CD4-positive, alpha-beta T cell (primary cell): ENCODE measurements around the gene ELANE. TPM values are rescaled to one million over a fixed set of nuclear protein-coding genes. Genes with fewer than 3 reads are reported as not detected.

ENCODE experiments used
- ATAC-seq: fragments of 200-7000 bp; cut with Tn5 transposase; one replicate; pipeline ENCODE4 v1.10.0; 2022; ENCODE audit warnings: mild to moderate bottlenecking; ENCODE audit not compliant: poor library complexity
- CTCF ChIA-PET: fragments of 350-600 bp; sonication (Branson Sonifier 250); formaldehyde crosslinking; loops from one replicate; lab custom pipeline; 2021; ENCODE audit warnings: antibody characterized with exemption, inconsistent platforms; lab: Charles Lee
- POLR2A ChIA-PET: fragments of 350-600 bp; sonication (Branson Sonifier 250); formaldehyde crosslinking; loops from one replicate; lab custom pipeline; 2021; ENCODE audit warnings: antibody characterized with exemption, inconsistent platforms; lab: Charles Lee
- DNase-seq, 14 experiments: peaks; one replicate each; pipeline ENCODE4 v3.0.0-alpha.2; 2013 to 2020; ENCODE audit warnings: mixed read lengths in 2 of 14
- H3K27ac ChIP-seq, 2 donors: one replicate each; pipeline versions ENCODE4 v1.5.1 to v1.7.0; 2013; ENCODE audit warnings: low read length in 2 of 2, low read depth in 1 of 2, mild to moderate bottlenecking in 1 of 2
- H3K27me3 ChIP-seq, 2 experiments: 1 replicate in 1 of 2; 2 replicates in 1 of 2; pipeline versions ENCODE4 v1.6.1 to v1.7.0; 2013; ENCODE audit warnings: low read length in 2 of 2, control low read depth in 1 of 2, mild to moderate bottlenecking in 1 of 2, moderate library complexity in 1 of 2; ENCODE audit not compliant: insufficient read depth in 2 of 2, control insufficient read depth in 1 of 2
- H3K36me3 ChIP-seq: one replicate; pipeline ENCODE4 v1.6.1; 2013; ENCODE audit warnings: low read length, control low read depth; ENCODE audit not compliant: insufficient read depth
- H3K4me1 ChIP-seq: one replicate; pipeline ENCODE4 v1.6.1; 2013; ENCODE audit warnings: low read length, control low read depth; ENCODE audit not compliant: insufficient read depth
- H3K4me3 ChIP-seq: one replicate; pipeline ENCODE4 v1.5.1; 2013; ENCODE audit warnings: mild to moderate bottlenecking, low read length, moderate library complexity
- H3K9me3 ChIP-seq, 2 experiments: 1 replicate in 1 of 2; 2 replicates in 1 of 2; pipeline versions ENCODE4 v1.6.1 to v1.7.0; 2013; ENCODE audit warnings: low read length in 2 of 2, mild to moderate bottlenecking in 2 of 2, control low read depth in 1 of 2, moderate library complexity in 1 of 2; ENCODE audit not compliant: control insufficient read depth in 1 of 2, insufficient read depth in 1 of 2
- H3K27ac Mint-ChIP-seq: one replicate; pipeline ENCODE4 v1.8.0; 2020; ENCODE audit warnings: mixed read lengths
- H3K27me3 Mint-ChIP-seq: one replicate; pipeline ENCODE4 v1.8.0; 2021; ENCODE audit warnings: mixed read lengths
- H3K36me3 Mint-ChIP-seq: one replicate; pipeline ENCODE4 v1.8.0; 2021; ENCODE audit warnings: low read depth, mixed read lengths
- H3K4me1 Mint-ChIP-seq: one replicate; pipeline ENCODE4 v1.8.0; 2021; ENCODE audit warnings: low read depth, mixed read lengths
- H3K4me3 Mint-ChIP-seq: one replicate; pipeline ENCODE4 v1.8.0; 2020; ENCODE audit warnings: mild to moderate bottlenecking, mixed read lengths
- H3K9me3 Mint-ChIP-seq: one replicate; pipeline ENCODE4 v1.8.0; 2020; ENCODE audit warnings: mixed read lengths
- intact Hi-C, 2 experiments: fragments of 100-400 bp; cut with DNase I in 1 of 2; cut with micrococcal nuclease in 1 of 2; formaldehyde crosslinking; loops; one replicate each; pipeline versions ENCODE4 v1.15.1 to v1.9.0; 2023 to 2025; cut with DNase I, micrococcal nuclease
- total RNA-seq, 174 experiments: library from RNA in 2 of 174; stranded (reverse) in 2 of 174; gene quantifications; one replicate each; pipeline ENCODE4 v1.2.3 and lab custom pipeline; 2021 to 2026
- TF ChIP-seq, protein P1 (sequence below): fragments of 200-600 bp; IDR thresholded peaks from one replicate; pipeline ENCODE4 v1.8.0; 2022; ENCODE audit warnings: antibody characterized with exemption, mild to moderate bottlenecking

Gene ELANE
- total RNA-seq, 2 experiments from 2014 or later = not detected

DNA sequence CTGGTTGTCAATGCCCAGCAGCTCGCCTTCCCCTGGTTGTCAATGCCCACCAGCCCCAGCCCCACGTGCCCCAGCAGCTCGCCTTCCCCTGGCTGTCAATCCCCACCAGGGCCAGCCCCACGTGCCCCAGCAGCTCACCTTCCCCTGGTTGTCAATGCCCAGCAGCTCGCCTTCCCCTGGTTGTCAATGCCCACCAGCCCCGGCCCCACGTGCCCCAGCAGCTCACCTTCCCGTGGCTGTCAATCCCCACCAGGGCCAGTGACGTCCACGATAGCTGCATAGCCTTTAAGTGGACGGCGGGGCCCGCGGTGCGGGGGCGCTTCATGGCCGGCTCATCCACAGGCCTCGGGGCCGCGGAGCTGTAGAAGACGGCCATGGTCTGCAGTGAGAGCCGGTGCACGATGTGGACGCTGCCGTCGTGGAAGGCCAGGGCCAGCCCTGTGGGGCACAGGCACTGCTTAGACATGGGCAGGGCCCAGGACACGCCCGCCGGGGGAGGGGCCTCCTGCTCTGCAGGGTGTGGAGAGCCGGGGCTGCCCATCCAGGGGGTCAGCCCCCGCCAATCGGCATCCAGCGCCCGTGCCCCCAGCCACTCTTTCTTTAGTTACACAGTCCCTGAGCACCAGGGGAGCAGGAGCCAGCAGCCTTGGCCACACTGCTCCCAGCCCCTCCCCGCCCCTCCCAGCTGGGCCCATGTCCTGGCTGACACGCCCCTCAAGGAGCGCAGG is 27.8 kb downstream of the ELANE start:
- Histone ChIP-seq H3K9me3 (no peaks in the 10 kb centered on the region), H3K4me3 (no peak overlapping the region), H3K4me1 (no peaks in the 10 kb centered on the region), H3K27ac (no peak overlapping the region), H3K36me3 (peaks cover 43% of the 10 kb centered on the region), H3K27me3 (no peaks in the 10 kb centered on the region)
- H3K27ac Mint-ChIP-seq = no peak overlapping the region
- no peaks in the 10 kb centered on the region for H3K27me3 Mint-ChIP-seq
- ATAC-seq = no peak
- no peak overlapping the region for H3K4me3 Mint-ChIP-seq
- ChIA-PET CTCF (interaction anchor here (0.8 kb wide), 1 partner anchor 41 kb away, joined by 4 read pairs; no protein-coding TSS in a partner anchor), POLR2A (interaction anchor here (0.8 to 2.8 kb wide), 2 partner anchors 13 to 17 kb away, joined by 3 to 8 read pairs; partner anchors contain the start of genes MED16 and RNU6-9)
- intact Hi-C loops = no loop called here
- TF ChIP-seq, protein P1, sequence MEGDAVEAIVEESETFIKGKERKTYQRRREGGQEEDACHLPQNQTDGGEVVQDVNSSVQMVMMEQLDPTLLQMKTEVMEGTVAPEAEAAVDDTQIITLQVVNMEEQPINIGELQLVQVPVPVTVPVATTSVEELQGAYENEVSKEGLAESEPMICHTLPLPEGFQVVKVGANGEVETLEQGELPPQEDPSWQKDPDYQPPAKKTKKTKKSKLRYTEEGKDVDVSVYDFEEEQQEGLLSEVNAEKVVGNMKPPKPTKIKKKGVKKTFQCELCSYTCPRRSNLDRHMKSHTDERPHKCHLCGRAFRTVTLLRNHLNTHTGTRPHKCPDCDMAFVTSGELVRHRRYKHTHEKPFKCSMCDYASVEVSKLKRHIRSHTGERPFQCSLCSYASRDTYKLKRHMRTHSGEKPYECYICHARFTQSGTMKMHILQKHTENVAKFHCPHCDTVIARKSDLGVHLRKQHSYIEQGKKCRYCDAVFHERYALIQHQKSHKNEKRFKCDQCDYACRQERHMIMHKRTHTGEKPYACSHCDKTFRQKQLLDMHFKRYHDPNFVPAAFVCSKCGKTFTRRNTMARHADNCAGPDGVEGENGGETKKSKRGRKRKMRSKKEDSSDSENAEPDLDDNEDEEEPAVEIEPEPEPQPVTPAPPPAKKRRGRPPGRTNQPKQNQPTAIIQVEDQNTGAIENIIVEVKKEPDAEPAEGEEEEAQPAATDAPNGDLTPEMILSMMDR = no peak
- H3K4me1 Mint-ChIP-seq = no peaks in the 10 kb centered on the region
- H3K36me3 Mint-ChIP-seq = peaks cover 42% of the 10 kb centered on the region
- H3K9me3 Mint-ChIP-seq = no peaks in the 10 kb centered on the region
- DNase-seq = no peak

DNA sequence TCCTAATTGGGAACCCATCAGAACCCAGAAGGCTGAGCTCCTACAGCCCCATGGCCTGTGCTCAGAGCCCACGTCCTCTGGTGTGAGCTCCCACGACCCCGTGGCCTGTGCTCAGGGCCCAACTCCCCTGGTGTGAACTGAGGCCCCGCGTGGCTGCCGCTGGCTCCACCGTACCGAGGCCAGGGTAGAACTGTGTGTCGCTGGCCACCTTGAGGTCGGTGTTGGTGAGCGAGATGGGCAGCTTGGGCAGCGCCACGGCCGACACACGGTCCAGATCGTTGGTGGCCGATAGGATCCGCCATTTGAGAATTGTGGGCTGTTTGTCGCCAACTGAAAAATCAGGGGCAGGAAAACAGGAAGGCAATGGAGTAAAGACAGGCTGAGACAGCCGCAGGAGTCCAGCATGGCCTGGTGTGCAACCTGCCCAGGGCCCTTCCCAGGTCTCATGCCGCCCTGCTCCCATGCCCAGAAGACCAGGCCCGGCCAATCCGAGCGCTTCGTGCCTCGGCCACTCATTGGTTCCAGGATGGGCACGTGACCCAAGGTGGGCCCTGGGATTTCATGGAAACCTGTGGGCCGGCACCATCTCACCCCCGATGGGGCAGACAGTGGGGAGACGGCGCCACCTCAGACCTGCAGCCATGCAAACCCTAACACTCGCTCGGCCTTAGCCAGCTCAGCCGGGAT is 29.4 kb downstream of the ELANE start:
- H3K36me3 ChIP-seq = peaks cover 52% of the 10 kb centered on the region
- CTCF ChIA-PET = no interaction called here
- no peaks in the 10 kb centered on the region for H3K27me3 ChIP-seq
- ATAC-seq = no peak
- no peak overlapping the region for H3K27ac Mint-ChIP-seq
- H3K27me3 Mint-ChIP-seq = no peaks in the 10 kb centered on the region
- H3K4me1 ChIP-seq = no peaks in the 10 kb centered on the region
- intact Hi-C loops = no loop called here
- TF ChIP-seq, protein P1 = no peak
- no peak overlapping the region for H3K4me3 Mint-ChIP-seq
- no peak for DNase-seq
- H3K4me1 Mint-ChIP-seq = no peaks in the 10 kb centered on the region
- peaks cover 38% of the 10 kb centered on the region for H3K36me3 Mint-ChIP-seq
- POLR2A ChIA-PET = interaction anchor here (1.5 to 1.6 kb wide), 2 partner anchors 12 to 28 kb away, joined by 4 to 5 read pairs; partner anchors contain the start of genes MED16 and RNU6-9
- H3K27ac ChIP-seq = no peak overlapping the region
- no peaks in the 10 kb centered on the region for H3K9me3 Mint-ChIP-seq
- no peaks in the 10 kb centered on the region for H3K9me3 ChIP-seq
- no peak overlapping the region for H3K4me3 ChIP-seq

DNA sequence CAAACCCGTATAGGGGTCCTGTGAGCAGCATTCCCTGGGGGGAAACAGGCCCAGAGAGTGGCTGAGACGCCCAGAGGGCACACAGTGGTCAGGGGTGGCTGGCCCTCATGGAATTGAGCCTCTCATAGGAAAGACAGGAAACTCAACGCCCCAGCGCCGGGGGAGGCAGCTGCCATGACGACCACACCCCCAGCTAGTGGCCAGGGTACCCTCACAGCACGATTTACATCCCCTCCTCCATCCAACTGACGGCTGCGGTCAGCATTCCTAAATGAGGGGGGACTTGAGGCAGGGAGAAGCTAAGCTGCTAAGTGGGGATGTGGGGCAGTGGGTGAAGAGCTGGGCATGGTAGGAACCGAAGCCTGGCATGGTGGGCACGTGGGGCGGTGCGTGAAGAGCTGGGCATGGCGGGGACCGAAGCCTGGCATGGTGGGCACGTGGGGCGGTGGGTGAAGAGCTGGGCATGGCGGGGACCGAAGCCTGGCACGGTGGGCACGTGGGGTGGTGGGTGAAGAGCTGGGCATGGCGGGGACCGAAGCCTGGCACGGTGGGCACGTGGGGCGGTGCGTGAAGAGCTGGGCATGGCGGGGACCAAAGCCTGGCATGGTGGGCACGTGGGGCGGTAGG is 30.9 kb downstream of the ELANE start:
- Mint-ChIP-seq H3K4me3 (no peak overlapping the region), H3K27me3 (no peaks in the 10 kb centered on the region), H3K4me1 (no peaks in the 10 kb centered on the region), H3K36me3 (peaks cover 40% of the 10 kb centered on the region), H3K27ac (no peak overlapping the region), H3K9me3 (no peaks in the 10 kb centered on the region)
- ChIA-PET CTCF (no interaction called here), POLR2A (interaction anchor here (1.5 to 1.6 kb wide), 2 partner anchors 10 to 26 kb away, joined by 4 to 5 read pairs; partner anchors contain the start of genes MED16 and RNU6-9)
- intact Hi-C loops = no loop called here
- Histone ChIP-seq H3K4me3 (no peak overlapping the region), H3K27ac (no peak overlapping the region), H3K36me3 (peaks cover 57% of the 10 kb centered on the region), H3K4me1 (no peaks in the 10 kb centered on the region), H3K9me3 (no peaks in the 10 kb centered on the region), H3K27me3 (no peaks in the 10 kb centered on the region)
- no peak for DNase-seq
- no peak for ATAC-seq
- TF ChIP-seq, protein P1 = no peak
